ENCODE results near the gene CDC42BPB.

DNA sequence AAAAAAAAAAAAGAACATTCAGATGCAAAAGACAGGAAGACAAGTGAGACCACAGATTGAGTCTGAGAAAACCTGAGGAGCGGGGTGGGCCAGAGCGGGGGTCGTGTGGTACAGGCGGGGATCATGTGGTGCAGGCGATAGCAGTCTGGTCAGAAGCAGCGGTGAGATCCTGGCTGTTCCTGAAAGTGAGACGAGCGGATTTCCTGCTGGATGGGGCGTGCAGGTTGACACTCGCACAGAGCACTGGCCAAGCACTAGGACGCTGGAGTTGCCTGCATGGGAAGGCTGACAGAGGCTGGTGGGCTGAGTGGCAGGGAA lies 35.7 kb downstream of the CDC42BPB start:
- TF ChIP-seq, protein P1, sequence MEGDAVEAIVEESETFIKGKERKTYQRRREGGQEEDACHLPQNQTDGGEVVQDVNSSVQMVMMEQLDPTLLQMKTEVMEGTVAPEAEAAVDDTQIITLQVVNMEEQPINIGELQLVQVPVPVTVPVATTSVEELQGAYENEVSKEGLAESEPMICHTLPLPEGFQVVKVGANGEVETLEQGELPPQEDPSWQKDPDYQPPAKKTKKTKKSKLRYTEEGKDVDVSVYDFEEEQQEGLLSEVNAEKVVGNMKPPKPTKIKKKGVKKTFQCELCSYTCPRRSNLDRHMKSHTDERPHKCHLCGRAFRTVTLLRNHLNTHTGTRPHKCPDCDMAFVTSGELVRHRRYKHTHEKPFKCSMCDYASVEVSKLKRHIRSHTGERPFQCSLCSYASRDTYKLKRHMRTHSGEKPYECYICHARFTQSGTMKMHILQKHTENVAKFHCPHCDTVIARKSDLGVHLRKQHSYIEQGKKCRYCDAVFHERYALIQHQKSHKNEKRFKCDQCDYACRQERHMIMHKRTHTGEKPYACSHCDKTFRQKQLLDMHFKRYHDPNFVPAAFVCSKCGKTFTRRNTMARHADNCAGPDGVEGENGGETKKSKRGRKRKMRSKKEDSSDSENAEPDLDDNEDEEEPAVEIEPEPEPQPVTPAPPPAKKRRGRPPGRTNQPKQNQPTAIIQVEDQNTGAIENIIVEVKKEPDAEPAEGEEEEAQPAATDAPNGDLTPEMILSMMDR (IDR thresholded peaks at IDR 0.05), result no peak
- TF ChIP-seq POLR2A (IDR thresholded peaks at IDR 0.05), result no peak
